D721Med (cell line): ENCODE measurements around the gene JAK3.
"Not testable (repeated sequence)": the region's sequence is repeated elsewhere in the genome, so short reads cannot be mapped to it uniquely, and the experiment has no call there.

Experiments
- DNase-seq: peaks from one replicate; pipeline ENCODE4 v3.0.0; 2011; ENCODE audit warnings: low spot score; ENCODE audit not compliant: insufficient read length
- FAIRE-seq: peaks from 2 replicates; lab custom pipeline; 2011; peaks lifted over from hg19 to GRCh38; lab: Jason Lieb, UNC
- CTCF ChIP-seq: IDR thresholded peaks from 2 replicates; pipeline ENCODE4 v1.5.1; 2012; ENCODE audit warnings: mild to moderate bottlenecking, control low read depth; ENCODE audit not compliant: insufficient read depth; ENCODE audit errors: missing control alignments

Gene JAK3

GRCh38 chr19:17790059-17790780, 57.6 kb downstream of the JAK3 start:
- TF ChIP-seq CTCF: no peak
- no peak for DNase-seq
- no peak for FAIRE-seq

GRCh38 chr19:17788632-17789031, 59.1 kb downstream of the JAK3 start:
- FAIRE-seq (no peak), DNase-seq (no peak)

GRCh38 chr19:17787274-17787913, 60.4 kb downstream of the JAK3 start:
- no peak for TF ChIP-seq CTCF
- DNase-seq: no peak
- FAIRE-seq: no peak

More at GRCh38 chr19:17788632-17789031, 59.1 kb downstream of the JAK3 start:
- no peak for TF ChIP-seq CTCF

GRCh38 chr19:17784201-17785008, 63.4 kb downstream of the JAK3 start:
- FAIRE-seq: no peak
- DNase-seq: peak; percentile 91
- peak; percentile 63 for TF ChIP-seq CTCF

GRCh38 chr19:17783721-17784120, 64.1 kb downstream of the JAK3 start:
- DNase-seq, FAIRE-seq: not testable (repeated sequence)

GRCh38 chr19:17780781-17781180, 67.0 kb downstream of the JAK3 start:
- DNase-seq (no peak), FAIRE-seq (no peak)
- no peak for TF ChIP-seq CTCF

GRCh38 chr19:17778968-17779929, 68.5 kb downstream of the JAK3 start:
- no peak for TF ChIP-seq CTCF
- no peak for FAIRE-seq
- peak; percentile 55 for DNase-seq
